PC-3 (cell line): ENCODE data around the gene HNF4A.

Source experiments
- CTCF ChIP-seq: fragments of 300-600 bp; sonication (generic); conservative IDR thresholded peaks from 2 replicates; pipeline ENCODE4 v1.5.1; 2017; ENCODE audit warnings: antibody characterized with exemption, low read depth, mild to moderate bottlenecking, low read length
- EZH2phosphoT487 ChIP-seq: fragments of 300-600 bp; sonication (generic); IDR thresholded peaks from 2 replicates; pipeline ENCODE4 v1.6.1; 2018; ENCODE audit warnings: mild to moderate bottlenecking, antibody characterized with exemption, low read length, borderline replicate concordance

DNA sequence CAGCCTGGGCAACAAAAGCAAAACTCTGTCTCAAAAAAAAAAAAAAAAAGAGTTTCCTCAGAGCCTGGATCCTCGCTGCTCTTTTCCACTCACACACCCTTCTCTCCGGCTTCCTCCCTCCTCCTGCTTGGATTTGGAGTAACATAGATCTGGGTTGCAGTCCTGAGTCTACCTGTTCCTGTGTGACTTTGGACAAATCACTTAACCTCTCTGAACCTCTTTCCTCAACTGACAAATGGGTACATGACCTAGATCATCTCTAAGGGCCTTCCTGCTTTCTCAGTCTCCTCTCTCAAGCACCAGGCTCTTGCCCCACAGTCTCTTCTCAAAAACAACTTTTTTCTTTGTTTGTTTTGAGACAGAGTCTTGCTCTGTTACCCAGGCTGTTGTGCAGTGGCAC is 24.3 kb upstream of the HNF4A start:
- TF ChIP-seq CTCF: no peak
- no peak for TF ChIP-seq EZH2phosphoT487
